ENCODE results near the gene WDR19. TPM values are rescaled to one million over a fixed set of nuclear protein-coding genes. Genes with fewer than 3 reads are reported as not detected.

Gene WDR19
- total RNA-seq, 1 experiment from 2014 or later: 23.3 TPM

- Histone ChIP-seq H3T11ph (ENCODE audit: low read length) (no peak overlapping the region), H2BK120ac (ENCODE audit: low read depth, low read length, poor library complexity, severe bottlenecking) (no peak overlapping the region), H3K14ac (ENCODE audit: insufficient read depth, low read length) (no peak overlapping the region), H3K79me1 (ENCODE audit: insufficient read depth, low read depth, low read length, poor library complexity, severe bottlenecking) (no peaks in the 10 kb centered on the region), H3K18ac (ENCODE audit: insufficient read length, low read depth, low read length) (no peak overlapping the region), H3K79me2 (ENCODE audit: insufficient read depth, low read length) (no peaks in the 10 kb centered on the region), H2BK5ac (ENCODE audit: insufficient read length, low read length) (no peak overlapping the region), H3K4me1 (ENCODE audit: insufficient read depth, low read length) (no peaks in the 10 kb centered on the region), H2BK12ac (ENCODE audit: insufficient read length, low read depth, low read length) (no peak overlapping the region), H3K9me3 (ENCODE audit: control insufficient read depth, low read depth, low read length) (no peaks in the 10 kb centered on the region), H2AFZ (ENCODE audit: low read length) (no peak overlapping the region), H3K23me2 (ENCODE audit: insufficient read length, low read depth, low read length, poor library complexity, severe bottlenecking) (no peaks in the 10 kb centered on the region), H3K23ac (ENCODE audit: insufficient read length, low read depth, low read length) (no peak overlapping the region), H3K4me2 (ENCODE audit: insufficient read depth, insufficient read length, low read length) (no peak overlapping the region), H4K8ac (replicated peaks; ENCODE audit: insufficient read length, low read depth, low read length) (no peak overlapping the region), H4K91ac (ENCODE audit: insufficient read length, low read depth, low read length) (no peak overlapping the region), H2BK20ac (ENCODE audit: low read depth, low read length, poor library complexity, severe bottlenecking) (no peak overlapping the region), H3K4ac (ENCODE audit: low read depth, low read length) (no peak overlapping the region), H3K56ac (ENCODE audit: insufficient read length, low read depth, low read length) (no peak overlapping the region), H2BK15ac (ENCODE audit: low read depth, low read length) (no peak overlapping the region), H3K27me3 (ENCODE audit: insufficient read depth, low read length) (no peaks in the 10 kb centered on the region), H4K20me1 (ENCODE audit: control insufficient read depth, insufficient read depth, insufficient read length) (no peaks in the 10 kb centered on the region), H4K5ac (ENCODE audit: insufficient read length, low read depth, low read length) (no peak overlapping the region), H3K27ac (ENCODE audit: insufficient read length, low read depth, low read length) (no peak overlapping the region), H3K9ac (ENCODE audit: extremely low read depth, insufficient read length, low read length) (no peak overlapping the region), H2AK5ac (ENCODE audit: insufficient read length, low read length) (no peak overlapping the region)
- peaks cover 0 to 9% (median 3%) of the 10 kb centered on the region in 3 experiments; a peak in 2 of 7 replicates for H3K36me3 Mint-ChIP-seq (ENCODE audit: insufficient read depth in 1 of 3, low read depth in 3 of 3)
- H3K27ac Mint-ChIP-seq: no peak overlapping the region
- WGBS (ENCODE audit: extremely low coverage, insufficient read length, low lambda C conversion rate): no CpG with 5 or more reads among the region's 7 CpGs
- no peaks in the 10 kb centered on the region for H3K4me1 Mint-ChIP-seq
- no peak for TF ChIP-seq CTCF (conservative IDR thresholded peaks at IDR 0.05)
- no peak overlapping the region for H3K4me3 Mint-ChIP-seq
- H3K27me3 Mint-ChIP-seq (ENCODE audit: low read depth): no peaks in the 10 kb centered on the region
- H3K9me3 Mint-ChIP-seq: no peaks in the 10 kb centered on the region
- DNase-seq: no peak
These were observed 49.8 kb downstream of the WDR19 start for GRCh38 chr4:39232100-39232499.
